Skin of body (tissue), 2 donors: ENCODE results near the gene UBASH3B. TPM values are rescaled to one million over a fixed set of nuclear protein-coding genes. Genes with fewer than 3 reads are reported as not detected.
"Not testable (repeated sequence)": the region's sequence is repeated elsewhere in the genome, so short reads cannot be mapped to it uniquely, and the experiment has no call there.

Experiments
- DNase-seq: peaks from one replicate; lab custom pipeline; 2025; lab: John Stamatoyannopoulos, UW
- total RNA-seq: library from RNA; depleted of rRNA; stranded (reverse); fragments of >200 nt; gene quantifications from one replicate; pipeline ENCODE4 v1.2.3, GENCODE V29; 2014

Gene UBASH3B, protein sequence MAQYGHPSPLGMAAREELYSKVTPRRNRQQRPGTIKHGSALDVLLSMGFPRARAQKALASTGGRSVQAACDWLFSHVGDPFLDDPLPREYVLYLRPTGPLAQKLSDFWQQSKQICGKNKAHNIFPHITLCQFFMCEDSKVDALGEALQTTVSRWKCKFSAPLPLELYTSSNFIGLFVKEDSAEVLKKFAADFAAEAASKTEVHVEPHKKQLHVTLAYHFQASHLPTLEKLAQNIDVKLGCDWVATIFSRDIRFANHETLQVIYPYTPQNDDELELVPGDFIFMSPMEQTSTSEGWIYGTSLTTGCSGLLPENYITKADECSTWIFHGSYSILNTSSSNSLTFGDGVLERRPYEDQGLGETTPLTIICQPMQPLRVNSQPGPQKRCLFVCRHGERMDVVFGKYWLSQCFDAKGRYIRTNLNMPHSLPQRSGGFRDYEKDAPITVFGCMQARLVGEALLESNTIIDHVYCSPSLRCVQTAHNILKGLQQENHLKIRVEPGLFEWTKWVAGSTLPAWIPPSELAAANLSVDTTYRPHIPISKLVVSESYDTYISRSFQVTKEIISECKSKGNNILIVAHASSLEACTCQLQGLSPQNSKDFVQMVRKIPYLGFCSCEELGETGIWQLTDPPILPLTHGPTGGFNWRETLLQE
- 3.8 TPM for total RNA-seq

DNA sequence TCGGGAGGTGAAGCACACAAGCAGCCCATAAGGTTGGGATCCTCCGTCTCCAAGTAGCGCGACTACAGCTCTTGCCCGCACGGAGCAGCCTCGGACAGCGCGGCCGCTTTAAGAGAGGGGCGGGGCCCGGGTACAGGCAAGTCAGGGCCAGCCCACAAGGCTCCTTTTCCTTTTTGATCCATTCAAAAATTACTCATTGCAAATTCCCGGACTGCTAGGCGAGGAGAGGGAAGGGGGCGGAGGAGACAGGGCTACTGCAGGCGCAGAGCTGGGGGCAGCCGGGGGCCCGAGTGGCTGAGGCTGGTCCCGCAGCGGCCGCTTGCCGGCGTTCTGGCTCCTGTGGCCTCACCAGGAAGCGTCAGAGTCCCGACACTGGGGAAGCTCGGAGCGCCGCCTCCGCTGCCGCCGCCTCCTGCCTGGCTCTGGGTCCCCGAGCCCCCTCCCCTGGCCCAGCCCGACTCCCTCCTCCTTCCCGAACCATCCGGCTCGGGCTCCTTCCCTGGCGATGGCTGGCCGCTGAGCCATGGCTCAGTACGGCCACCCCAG, at the start of gene UBASH3B:
Gene UBASH3B (plus strand): TSS at position 196 of the 546 bp plus-strand sequence. CDS start 328 bp downstream, at position 524.
- DNase-seq, result peak; percentile 42

DNA sequence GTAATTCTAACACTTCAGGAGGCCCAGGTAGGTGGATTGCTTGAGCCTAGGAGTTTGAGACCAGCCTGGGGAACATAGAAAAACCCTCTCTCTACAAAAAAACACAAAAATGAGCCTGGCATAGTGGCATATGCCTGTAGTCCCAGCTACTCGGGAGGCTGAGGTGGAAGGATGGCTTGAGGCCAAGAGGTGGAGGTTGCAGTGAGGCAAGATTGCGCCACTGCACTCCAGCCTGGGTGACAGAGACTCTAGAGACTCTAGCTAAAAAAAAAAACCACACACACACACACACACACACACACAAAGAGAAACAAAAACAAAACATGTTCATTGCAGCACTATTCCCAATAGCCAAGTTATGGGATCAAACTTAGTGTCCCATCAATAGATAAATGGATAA, 48.4 kb upstream of the UBASH3B start:
- DNase-seq, result not testable (repeated sequence)

DNA sequence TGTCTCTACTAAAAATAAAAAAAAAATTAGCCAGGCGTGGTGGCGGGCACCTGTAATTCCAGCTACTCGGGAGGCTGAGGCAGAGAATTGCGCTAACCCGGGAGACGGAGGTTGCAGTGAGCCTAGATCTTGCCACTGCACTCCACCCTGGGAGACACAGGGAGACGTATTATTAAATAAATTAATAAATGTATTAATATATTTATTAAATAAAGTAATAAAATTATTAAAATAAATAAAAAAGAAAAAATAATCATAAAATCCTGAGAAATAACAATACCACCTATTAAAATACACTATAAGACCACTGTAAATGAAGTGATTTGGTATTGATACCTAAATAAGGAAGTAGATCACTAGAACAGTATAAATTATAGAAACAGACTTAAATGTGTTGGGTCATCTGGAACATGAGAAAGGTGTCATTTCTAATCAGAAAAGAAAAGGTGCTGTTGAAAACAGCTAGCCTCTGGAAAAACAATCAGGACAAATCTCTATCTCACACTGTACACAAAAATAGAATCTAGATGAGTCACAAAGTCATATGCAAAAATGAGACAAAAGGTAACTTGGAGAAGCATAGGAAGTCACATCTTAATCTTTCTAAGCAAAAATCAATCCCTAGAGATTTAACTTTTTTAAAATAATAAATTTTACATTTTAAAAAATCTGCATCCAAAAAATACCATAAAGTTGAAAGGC, 43.2 kb upstream of the UBASH3B start:
- no peak for DNase-seq

DNA sequence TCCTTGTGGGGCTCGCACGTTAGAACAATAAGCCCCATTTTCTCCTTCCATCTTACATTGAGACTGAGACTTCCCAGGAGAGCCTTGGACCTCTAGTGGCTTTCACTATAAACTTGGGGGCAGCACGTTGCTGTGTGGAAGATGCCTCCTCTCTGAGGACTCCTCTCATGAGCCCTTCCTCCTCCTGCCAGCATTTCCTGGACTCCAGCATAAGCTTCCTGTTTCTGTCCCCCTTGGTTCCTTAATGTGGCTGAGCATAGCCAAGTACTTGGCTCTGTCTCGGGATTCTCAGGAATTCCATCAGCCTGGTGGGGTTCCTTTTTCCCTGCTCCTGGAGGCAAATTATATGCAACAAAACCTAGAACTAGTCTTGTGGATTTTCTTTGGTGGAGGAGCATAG, 38.8 kb upstream of the UBASH3B start:
- no peak for DNase-seq

DNA sequence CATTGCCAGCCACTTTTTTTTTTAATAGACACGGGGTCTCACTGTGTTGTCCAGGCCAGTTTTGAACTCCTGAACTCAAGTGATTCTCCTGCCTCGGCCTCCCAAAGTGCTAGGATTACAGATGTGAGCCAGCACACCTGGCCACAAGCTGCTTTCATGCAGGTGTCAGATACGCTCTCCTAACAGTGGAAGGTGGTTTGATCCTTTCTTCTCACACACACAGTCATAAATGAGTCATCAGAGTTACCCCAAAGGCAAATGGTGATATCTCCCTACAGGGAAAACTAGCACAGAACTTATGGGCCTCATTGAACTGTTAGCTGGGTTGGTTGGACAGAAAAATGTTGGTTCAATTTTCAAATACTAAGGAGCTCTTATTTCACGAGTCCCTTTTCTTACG, 38.2 kb upstream of the UBASH3B start:
- no peak for DNase-seq

DNA sequence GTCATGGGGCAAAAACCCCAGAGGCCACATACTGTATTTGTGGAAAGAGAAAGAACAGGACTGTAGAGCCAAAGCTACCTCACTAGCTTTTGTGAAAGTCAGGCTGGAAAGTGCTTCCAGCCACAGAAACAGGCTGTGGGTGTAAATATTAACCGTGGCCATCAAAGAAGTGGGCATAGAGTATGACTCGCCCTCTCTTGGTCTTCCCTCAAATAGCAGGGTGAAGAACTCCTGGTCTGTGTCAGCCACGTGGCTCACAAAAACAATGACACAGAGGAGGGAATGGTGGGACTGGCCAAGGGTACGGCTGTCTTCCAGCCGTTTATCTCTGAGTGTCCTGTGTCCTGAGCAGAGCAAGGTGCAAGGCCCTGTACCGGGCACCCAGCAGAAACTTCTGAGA, 37.6 kb upstream of the UBASH3B start:
- no peak for DNase-seq

DNA sequence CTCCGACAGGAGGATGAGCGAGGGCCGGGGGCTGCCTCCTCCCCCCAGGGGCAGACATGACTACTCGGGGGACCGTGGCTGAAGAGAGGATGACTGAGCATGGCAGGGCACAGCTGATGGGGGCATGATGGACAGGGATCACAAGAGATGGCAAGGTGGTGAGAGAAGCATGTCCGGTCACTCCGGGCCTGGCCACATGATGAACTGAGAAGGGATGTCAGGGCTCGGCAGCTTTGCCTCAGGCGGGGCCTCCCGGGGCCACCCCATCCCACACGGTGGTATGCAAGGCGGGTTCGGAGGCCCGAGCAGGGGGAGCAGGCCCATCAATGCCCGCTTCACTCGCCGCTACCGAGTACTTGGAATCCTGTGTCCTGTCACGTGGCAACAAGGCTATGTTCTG, 36.6 kb upstream of the UBASH3B start:
- DNase-seq, result no peak

DNA sequence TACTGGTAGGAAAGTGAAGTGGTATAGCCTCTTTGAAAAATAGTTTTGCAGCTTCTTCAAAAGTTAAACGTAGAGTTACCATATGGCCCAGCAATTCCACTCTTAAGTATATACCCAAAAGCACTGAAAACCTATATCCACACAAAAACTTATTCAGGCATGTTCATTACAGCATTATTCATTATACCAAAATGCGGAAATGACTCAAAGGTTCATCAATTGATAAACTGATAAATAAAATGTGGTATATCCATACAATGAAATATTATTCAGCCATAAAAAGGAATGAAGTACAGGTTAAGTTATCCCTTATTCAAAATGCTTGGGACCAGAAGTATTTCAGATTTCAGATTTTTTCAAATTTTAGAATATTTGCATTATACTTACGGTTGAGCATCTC, 35.8 kb upstream of the UBASH3B start:
- no peak for DNase-seq

DNA sequence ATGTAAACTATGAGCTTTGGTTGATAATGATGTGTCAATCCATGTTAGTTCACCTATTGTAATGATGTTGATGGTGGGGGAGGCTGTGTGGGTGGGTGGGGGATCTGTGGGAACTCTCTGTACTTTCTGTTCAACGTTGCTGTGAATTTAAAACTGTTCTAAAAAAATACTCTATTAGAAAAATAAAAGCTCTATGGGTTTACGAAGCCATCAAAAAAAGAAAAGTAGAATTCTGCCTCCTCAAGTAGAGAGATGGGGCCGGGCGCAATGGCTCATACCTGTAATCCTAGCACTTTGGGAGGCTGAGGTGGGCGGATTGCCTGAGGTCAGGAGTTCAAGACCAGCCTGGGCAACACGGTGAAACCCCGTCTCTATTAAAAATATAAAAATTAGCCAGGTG, 30.0 kb upstream of the UBASH3B start:
- DNase-seq, result not testable (repeated sequence)

DNA sequence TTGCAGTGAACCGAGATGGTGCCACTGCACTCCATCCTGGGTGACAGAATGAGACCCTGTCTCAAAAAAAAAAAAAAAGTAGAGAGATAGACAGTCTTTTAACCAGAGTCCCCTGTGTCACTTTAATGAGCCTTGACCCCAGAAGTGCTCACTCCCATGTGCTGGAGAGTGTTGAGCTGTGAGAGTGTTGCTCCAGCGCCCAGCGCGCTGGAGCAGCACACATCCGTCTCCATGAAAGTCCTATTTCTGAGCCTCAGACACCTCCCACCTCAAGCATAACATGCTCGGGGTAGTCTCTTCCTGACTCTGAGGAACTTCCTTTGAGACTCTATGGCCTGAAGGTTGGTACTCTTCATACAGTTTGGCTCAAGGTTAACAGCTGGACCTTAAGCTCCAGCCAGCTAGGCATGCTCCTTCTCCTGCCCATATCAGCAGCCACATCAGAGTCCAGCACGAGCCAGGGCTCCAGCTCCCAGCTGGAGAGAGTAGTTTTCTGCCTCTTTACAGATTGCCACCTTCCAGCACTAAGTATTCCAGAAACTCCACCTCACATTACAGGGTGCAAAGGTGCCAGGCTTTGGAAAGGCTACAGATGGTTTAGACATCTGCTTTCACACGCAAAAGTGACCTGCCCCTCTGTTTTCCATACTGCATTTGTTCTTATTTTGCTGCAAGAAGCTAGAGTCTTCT, 29.4 kb upstream of the UBASH3B start:
- no peak for DNase-seq

DNA sequence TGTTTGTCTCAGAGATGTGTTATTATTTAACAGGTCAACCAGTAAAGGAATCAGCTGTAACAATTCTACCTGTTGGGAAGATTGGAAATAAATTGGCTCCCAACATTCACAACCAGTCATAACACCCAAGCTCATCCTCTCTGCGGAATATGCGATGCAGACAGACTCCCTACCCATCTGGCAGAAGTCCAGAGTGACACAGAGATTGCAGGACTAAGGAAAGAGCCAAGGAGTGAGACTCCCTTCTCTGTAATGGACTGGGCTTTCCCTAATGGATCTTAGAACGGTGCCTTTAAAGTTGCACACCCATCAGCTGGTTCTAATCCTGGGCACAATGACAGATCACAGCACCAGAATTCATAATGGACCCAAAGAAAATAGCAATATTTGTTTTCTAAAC, 27.8 kb upstream of the UBASH3B start:
- no peak for DNase-seq

DNA sequence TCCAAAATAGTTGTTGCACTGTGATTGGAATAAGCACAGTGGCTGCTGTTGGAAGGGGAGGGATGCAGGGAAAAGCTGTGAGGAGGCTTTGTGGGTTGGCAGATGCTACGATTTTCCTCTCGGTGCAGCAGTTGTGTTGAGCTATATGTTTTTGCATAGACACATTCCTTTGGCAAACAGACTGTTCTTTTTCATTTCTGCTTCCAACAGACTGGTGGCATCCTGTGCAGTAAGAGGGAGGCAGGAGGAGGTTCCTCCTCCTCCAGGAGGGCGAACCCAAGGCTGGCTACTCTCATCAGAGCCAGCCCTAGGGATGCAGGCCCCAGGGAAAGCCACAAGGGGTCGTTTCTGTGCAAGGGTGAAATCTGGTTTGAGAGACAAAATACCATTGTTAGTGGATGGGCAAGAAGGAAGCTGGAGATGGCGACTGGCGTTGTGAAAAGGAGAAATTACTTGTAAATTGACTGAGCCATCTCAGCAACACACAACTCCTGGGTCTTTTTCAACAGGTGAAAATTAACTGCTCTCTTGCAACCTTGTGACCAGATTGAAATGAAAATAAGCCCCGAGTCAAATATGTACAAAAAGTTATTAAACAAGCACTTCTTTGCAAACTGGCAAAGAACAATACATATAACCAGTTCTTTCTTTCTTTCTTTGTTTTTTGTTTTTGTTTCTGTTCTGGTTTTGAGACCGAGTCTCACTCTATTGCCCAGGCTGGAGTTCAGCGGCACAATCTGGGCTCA, 26.5 kb upstream of the UBASH3B start:
- DNase-seq, result peak; percentile 69

DNA sequence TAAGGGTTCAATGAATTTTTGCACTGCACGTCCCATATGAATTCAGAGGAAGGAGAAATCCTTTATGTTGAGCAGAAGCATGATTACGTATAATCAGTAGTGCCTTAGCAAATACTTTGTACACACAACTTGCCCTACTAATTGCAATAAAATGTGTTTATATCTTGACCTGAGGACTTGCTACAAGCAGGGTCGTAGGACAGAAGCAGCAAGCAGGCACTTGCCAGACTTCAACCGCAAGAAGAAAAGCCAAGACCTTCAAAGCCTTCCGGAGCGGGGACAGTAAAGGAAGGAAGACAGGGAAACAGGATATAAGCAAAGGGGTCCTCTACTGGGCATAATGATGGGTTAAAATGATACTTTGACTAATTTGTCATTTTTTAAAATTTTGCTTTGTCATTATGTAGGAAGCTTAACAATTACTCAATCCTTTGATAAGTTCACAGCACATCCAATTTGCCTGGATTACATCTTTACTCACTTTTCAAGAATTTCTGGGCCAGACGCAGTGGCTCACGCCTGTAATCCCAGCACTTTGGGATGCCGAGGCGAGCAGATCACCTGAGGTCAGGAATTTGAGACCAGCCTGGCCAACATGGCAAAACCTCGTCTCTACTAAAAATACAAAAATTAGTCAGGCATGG, 23.2 kb upstream of the UBASH3B start:
- DNase-seq, result no peak

DNA sequence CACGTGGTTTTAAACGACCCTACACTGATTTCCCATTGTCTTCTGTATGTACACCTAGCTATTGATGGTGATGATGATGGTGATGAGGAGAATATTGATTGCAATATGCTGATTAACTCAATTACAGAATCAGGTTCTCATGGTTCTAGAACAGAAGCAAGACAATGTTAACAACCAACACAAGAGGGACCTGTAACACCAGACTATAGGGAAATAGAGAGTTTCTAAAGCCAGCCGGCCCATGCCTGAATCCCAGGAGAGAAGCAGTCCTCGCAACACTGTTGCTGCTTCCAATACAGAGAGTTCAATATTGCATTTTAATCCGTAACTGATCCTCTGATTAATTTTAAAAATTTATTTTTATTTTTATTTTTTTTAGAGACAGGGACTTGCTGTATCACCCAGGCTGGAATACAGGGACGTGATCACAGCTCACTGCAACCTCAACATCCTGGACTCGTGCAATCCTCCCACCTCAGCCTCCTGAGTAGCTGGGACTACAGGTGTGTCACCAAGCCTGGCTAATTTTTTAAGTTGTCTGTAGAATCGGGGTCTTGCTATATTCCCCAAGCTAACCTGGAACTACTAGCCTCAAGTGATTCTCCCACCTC, 22.2 kb upstream of the UBASH3B start:
- DNase-seq, result peak; percentile 14

DNA sequence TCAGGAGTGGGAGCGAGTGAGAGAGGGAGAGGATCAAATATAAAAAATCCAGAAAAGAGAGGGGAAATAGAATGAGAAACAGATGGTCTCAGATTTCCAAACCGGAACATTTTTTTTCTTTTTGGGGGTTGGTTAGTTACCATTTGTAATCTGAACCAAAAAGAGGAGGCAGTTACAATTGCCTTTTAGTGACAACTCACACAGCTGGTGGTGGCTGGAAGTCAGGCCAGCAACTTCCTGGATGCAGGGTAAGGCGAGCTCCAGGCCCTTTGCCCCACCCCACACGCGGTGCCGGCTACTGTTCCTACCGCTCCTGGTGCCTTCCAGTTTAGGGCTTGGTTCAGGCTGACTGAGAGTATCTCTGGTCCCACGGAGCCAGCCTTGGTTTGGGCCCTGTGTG, 21.0 kb upstream of the UBASH3B start:
- DNase-seq, result peak; percentile 34

DNA sequence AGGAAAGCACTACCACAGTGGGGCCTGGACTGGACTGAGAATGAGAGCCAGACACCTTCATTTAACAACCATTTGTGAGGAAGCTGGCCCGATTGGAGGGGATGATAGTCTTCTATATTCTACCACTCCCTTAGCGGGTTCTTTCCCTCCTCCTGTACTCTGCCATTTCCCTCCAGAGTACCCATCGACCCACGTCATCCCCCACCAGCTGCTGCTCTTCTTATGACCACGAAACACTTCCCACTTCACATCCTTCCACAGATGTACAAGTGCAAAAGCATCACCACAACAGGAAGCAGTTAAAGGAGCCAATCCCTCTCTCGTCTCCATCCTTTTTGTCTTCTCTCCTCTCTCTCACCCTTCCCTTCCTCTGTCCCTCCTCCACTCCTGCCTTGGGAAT, 18.0 kb upstream of the UBASH3B start:
- DNase-seq, result no peak

DNA sequence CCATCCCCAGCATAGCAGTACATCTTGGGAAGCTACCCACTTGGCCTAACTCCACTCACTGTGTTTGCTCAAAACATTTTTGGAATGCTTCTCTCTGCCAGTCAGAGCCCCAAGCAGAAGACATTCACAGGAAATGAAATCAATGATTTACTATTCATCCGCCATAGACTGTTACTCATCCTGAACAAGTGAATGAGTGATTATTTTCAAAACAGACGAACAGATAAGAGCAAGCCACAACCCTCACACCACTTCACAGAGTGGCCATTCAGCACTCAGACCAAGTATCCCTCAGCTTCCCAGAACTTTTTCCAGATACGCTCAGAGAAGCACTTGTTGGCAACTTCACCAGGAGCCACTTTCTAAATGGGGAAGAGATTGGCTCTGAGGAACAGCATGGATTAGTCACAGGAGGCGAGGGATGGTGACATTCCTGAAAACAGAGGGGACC, 13.0 kb upstream of the UBASH3B start:
- DNase-seq, result no peak

DNA sequence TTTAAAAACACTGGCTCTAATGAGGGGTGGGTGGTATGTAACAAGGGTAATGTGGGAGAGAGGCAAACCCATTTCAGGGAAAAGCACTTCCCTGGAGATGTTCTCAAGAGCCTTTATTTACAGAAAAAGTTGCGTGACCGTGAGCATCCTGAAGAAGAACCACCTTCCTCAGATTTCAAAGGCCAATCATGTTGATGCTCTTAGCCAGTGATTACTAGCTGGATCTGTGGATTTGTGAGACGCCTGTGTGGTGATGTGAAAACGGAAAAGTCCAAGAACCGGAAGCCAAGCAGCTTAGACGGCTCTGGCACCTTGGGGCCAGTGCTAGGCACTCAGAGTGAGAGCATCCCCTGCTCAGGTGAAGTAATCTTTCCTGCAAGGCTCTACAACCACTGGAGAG, 12.6 kb upstream of the UBASH3B start:
- DNase-seq, result no peak

DNA sequence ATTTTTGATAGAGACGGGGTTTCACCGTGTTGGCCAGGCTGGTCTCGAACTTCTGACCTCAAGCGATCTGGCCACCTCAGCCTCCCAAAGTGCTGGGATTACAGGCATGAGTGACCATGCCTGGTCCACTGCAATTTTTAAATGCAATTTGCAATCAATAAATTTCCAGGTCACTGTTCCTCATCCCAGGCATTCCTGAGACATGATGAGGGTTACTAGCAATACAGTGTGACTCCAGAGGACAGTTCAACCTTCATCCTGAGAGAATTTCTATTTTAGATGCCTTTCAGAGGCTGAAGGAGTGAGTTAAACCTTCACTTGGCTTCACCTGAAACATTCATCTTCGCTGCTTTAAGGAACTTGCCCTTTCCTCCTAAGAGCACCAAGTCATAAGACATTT, 9.7 kb upstream of the UBASH3B start:
- no peak for DNase-seq
